Renal cortical epithelial cell (primary cell): ENCODE results near the gene NBEA. TPM values are rescaled to one million over a fixed set of nuclear protein-coding genes. Genes with fewer than 3 reads are reported as not detected.
"Not testable (repeated sequence)": the region's sequence is repeated elsewhere in the genome, so short reads cannot be mapped to it uniquely, and the experiment has no call there.

Experiments used
- DNase-seq: peaks from one replicate; pipeline ENCODE4 v3.0.0-alpha.2; 2011; ENCODE audit warnings: low read depth
- total RNA-seq: library from RNA; depleted of rRNA; stranded (reverse); fragments of >200 nt; gene quantifications from 2 replicates; pipeline ENCODE4 v1.2.3, GENCODE V29; 2014

Gene NBEA
- total RNA-seq, 1 donor from 2014 or later = 31.2 TPM

GRCh38 chr13:35664747-35665146, 722.7 kb downstream of the NBEA start:
- DNase-seq = no peak

- DNase-seq = no peak
These were observed 727.3 kb downstream of the NBEA start for GRCh38 chr13:35669321-35669720.

- DNase-seq = no peak
These were observed 730.5 kb downstream of the NBEA start for GRCh38 chr13:35672611-35673010.

GRCh38 chr13:35675651-35676050, 733.6 kb downstream of the NBEA start:
- no peak for DNase-seq

GRCh38 chr13:35677863-35678262, 735.8 kb downstream of the NBEA start:
- not testable (repeated sequence) for DNase-seq

GRCh38 chr13:35681685-35682084, 739.6 kb downstream of the NBEA start:
- DNase-seq = no peak

- no peak for DNase-seq
These were observed 742.4 kb downstream of the NBEA start for GRCh38 chr13:35684432-35684831.

- DNase-seq = no peak
These were observed 745.3 kb downstream of the NBEA start for GRCh38 chr13:35687336-35687735.

GRCh38 chr13:35690581-35691207, 748.6 kb downstream of the NBEA start:
- no peak for DNase-seq

- DNase-seq = no peak
These were observed 751.2 kb downstream of the NBEA start for GRCh38 chr13:35693134-35693784.

- no peak for DNase-seq
These were observed 752.0 kb downstream of the NBEA start for GRCh38 chr13:35694031-35694430.

GRCh38 chr13:35694549-35695447, 752.7 kb downstream of the NBEA start:
- no peak for DNase-seq

- DNase-seq = no peak
These were observed 753.3 kb downstream of the NBEA start for GRCh38 chr13:35695448-35695770.

- no peak for DNase-seq
These were observed 755.2 kb downstream of the NBEA start for GRCh38 chr13:35697186-35697730.

GRCh38 chr13:35698911-35699576, 757.0 kb downstream of the NBEA start:
- DNase-seq = no peak

GRCh38 chr13:35699825-35700510, 757.9 kb downstream of the NBEA start:
- DNase-seq = no peak

GRCh38 chr13:35700671-35701070, 758.6 kb downstream of the NBEA start:
- DNase-seq = no peak

- no peak for DNase-seq
These were observed 760.2 kb downstream of the NBEA start for GRCh38 chr13:35702316-35702715.

GRCh38 chr13:35703061-35703460, 761.0 kb downstream of the NBEA start:
- DNase-seq = no peak

GRCh38 chr13:35704331-35704730, 762.3 kb downstream of the NBEA start:
- DNase-seq = no peak

GRCh38 chr13:35706281-35706680, 764.2 kb downstream of the NBEA start:
- DNase-seq = no peak
